ENCODE results near the gene MTCL3.
A peak's percentile ranks its signal among the peaks of the same experiment; 100 is the strongest.

Gene MTCL3

GRCh38 chr6:127518710-127519468, at the start of gene MTCL3:
MTCL3 (minus strand) TSS chr6:127519335.
- no peak for TF ChIP-seq CTCF (IDR thresholded peaks at IDR 0.05; ENCODE audit: low read depth, low read length)
- DNase-seq (ENCODE audit: low read depth, low spot score) = peak; percentile 81
- in situ Hi-C loops (cut with HindIII; ENCODE audit: low sequenced_read_pairs) = no loop called here
- H3K4me3 ChIP-seq (ENCODE audit: low read depth, low read length) = peak within 1 kb of the TSS; percentile 55

- in situ Hi-C loops (cut with HindIII; ENCODE audit: low sequenced_read_pairs) = no loop called here
- no peak for TF ChIP-seq CTCF (IDR thresholded peaks at IDR 0.05; ENCODE audit: low read depth, low read length)
- H3K4me3 ChIP-seq (ENCODE audit: low read depth, low read length) = no peak overlapping the region
- no peak for DNase-seq (ENCODE audit: low read depth, low spot score)
Observed at GRCh38 chr6:127567476-127567875, 48.3 kb upstream of the MTCL3 start.

- DNase-seq (ENCODE audit: low read depth, low spot score) = peak; percentile 66
- TF ChIP-seq CTCF (IDR thresholded peaks at IDR 0.05; ENCODE audit: low read depth, low read length) = no peak
- H3K4me3 ChIP-seq (ENCODE audit: low read depth, low read length) = no peak overlapping the region
- in situ Hi-C loops (cut with HindIII; ENCODE audit: low sequenced_read_pairs) = no loop called here
Observed at GRCh38 chr6:127566651-127567050, 47.5 kb upstream of the MTCL3 start.

- in situ Hi-C loops (cut with HindIII; ENCODE audit: low sequenced_read_pairs) = no loop called here
- H3K4me3 ChIP-seq (ENCODE audit: low read depth, low read length) = no peak overlapping the region
- no peak for TF ChIP-seq CTCF (IDR thresholded peaks at IDR 0.05; ENCODE audit: low read depth, low read length)
- no peak for DNase-seq (ENCODE audit: low read depth, low spot score)
Observed at GRCh38 chr6:127566119-127566518, 47.0 kb upstream of the MTCL3 start.

GRCh38 chr6:127564761-127565160, 45.6 kb upstream of the MTCL3 start:
- TF ChIP-seq CTCF (IDR thresholded peaks at IDR 0.05; ENCODE audit: low read depth, low read length) = no peak
- H3K4me3 ChIP-seq (ENCODE audit: low read depth, low read length) = no peak overlapping the region
- in situ Hi-C loops (cut with HindIII; ENCODE audit: low sequenced_read_pairs) = no loop called here
- DNase-seq (ENCODE audit: low read depth, low spot score) = no peak

- DNase-seq (ENCODE audit: low read depth, low spot score) = no peak
- TF ChIP-seq CTCF (IDR thresholded peaks at IDR 0.05; ENCODE audit: low read depth, low read length) = no peak
- H3K4me3 ChIP-seq (ENCODE audit: low read depth, low read length) = no peak overlapping the region
- in situ Hi-C loops (cut with HindIII; ENCODE audit: low sequenced_read_pairs) = no loop called here
Observed at GRCh38 chr6:127561660-127562059, 42.5 kb upstream of the MTCL3 start.
